RKO (cell line): ENCODE data around the gene ALKBH5.

Source experiments
- DNase-seq: peaks from one replicate; pipeline ENCODE4 v3.0.0-alpha.2; 2016; ENCODE audit warnings: low spot score

Gene ALKBH5

GRCh38 chr17:18183334-18184142 is at the start of gene ALKBH5:
ALKBH5 (plus strand) TSS chr17:18183828; CDS start chr17:18184244, 416 bp downstream.
- peak; percentile 99 for DNase-seq

- no peak for DNase-seq
Measured at GRCh38 chr17:18136357-18136756, 47.3 kb upstream of the ALKBH5 start.

- DNase-seq, result no peak
Measured at GRCh38 chr17:18138065-18138749, 45.4 kb upstream of the ALKBH5 start.

- DNase-seq, result no peak
Measured at GRCh38 chr17:18139092-18139491, 44.5 kb upstream of the ALKBH5 start.

- DNase-seq, result no peak
Measured at GRCh38 chr17:18139498-18139897, 44.1 kb upstream of the ALKBH5 start.

DNA sequence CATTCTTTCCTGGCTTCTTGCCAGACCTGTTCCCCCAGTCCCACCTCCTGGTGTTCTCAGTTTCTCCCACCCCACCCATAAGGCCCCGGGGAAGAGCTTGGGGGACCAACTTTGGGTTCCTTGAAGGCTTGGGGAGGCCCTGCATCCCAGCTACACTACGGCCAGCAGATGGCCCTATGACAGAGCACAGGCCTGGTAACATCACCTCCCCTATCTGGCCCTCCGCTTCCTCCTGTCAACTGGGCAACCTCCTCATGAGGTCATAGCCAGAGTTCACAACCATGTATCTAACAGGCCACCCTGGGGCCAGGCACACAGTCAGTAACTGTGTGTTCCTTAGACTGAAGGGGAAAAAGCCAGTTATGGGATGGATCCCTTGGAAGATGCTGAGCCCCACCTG is 43.7 kb upstream of the ALKBH5 start:
- DNase-seq, result peak; percentile 52

DNA sequence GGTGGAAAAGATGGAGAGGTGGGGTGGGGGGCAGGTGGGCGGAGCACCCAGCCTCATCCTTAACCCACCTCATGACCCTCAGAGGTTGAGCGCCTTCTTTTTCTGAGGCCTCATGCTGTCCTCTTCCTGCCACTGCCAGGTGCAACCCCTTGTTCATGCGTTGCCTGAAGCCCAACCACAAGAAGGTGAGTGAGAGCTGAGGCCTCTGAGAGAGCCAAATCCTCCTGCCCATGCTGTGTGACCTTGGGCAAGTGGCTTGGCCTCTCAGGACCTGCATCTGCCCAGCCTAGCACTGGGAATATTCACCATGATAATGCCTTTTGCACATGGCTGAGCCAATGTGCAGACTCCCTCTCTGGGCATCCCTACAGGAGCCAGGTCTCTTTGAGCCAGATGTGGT is 43.0 kb upstream of the ALKBH5 start:
- DNase-seq, result no peak

DNA sequence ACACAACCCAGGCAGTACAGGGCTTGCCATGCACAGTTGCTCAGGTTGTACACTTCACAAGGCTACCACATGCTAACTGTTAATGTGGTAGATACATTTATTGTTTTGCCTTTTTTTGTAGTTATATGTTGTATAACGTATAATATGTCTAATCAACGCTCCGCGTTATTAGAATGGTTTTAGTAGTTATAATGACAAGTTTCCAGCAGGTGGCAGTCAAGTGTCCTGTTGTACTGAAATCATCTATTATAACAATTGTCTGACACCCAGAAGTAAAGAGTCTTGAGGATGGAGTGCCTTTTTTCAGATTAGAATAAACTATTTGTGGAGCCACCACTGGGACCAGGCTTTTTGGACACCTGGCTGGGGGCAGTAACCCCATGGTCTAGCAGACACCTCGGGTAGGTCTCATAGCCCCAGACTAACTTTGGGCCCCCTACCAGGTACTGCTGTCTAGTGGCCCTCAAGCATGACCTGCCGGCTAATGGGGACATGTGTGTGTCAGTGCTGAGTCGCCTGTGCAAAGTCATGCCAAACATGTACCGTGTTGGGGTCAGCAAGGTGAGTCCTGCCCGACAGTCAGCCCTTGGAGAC is 42.3 kb upstream of the ALKBH5 start:
- DNase-seq, result peak; percentile 75

- DNase-seq, result no peak
Measured at GRCh38 chr17:18142417-18142816, 41.2 kb upstream of the ALKBH5 start.

DNA sequence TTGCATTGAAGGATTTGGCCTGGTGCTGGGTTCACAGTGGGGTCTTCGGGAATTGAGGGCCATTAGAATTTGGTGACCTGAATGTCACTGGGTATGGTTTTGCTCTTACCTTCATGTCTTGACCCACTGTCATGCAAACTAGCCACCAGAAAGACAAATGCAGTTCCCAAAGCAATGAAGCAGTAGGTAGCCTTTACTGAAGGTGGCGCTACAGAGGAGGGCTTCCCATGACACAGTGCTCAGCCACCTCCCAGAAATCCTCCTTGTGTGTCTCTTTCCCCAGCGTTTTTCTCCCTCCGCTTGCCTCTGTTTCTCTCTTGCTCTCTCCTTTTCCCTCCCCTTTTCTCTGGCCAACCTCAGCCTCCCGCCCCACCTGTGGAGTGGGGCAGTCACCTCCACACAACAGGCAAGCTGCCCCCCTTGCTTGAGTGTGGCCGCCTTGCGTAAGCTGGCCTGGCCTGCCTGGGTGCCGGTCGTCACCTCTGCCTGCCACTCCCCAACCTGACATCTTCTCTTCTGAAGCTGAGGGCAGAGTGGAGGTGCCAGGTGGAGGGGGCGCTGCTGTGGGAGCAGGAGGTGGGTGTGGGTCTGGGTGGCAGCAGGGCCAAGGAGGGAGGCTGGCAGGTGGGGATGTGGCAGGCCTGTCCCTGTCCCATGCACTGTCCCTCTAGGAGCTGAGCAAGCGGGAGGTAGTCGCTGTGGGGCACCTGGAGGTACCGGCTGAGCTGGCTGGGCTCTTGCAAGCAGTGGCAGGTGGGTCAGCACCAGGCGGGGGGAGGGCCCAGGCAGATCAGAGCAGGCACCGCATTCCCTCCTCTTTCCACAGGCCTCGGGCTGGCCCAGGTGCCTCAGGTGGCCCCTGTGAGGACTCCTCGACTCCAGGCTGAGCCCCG is 40.3 kb upstream of the ALKBH5 start:
- peak; percentile 47 for DNase-seq

DNA sequence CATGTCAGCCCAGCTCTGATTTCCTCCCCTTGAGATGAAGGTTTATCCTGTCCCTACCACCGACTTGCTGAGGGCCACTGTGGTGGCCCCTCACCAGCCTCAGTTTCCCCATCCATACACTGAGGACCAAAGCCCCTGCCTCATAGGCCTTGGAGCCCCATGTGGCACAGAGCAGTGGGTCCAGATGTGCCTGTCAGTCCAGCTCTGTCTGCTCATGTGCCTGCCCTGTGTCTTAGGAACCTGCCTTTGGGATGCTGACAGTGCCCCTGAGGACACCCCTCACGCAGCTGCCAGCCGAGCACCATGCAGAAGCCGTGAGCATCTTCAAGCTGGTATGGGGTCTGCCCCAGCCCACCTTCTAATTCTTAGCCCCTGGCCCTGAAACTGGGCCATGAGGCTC is 39.4 kb upstream of the ALKBH5 start:
- DNase-seq, result no peak

GRCh38 chr17:18144855-18145254 is 38.8 kb upstream of the ALKBH5 start:
- DNase-seq, result no peak

DNA sequence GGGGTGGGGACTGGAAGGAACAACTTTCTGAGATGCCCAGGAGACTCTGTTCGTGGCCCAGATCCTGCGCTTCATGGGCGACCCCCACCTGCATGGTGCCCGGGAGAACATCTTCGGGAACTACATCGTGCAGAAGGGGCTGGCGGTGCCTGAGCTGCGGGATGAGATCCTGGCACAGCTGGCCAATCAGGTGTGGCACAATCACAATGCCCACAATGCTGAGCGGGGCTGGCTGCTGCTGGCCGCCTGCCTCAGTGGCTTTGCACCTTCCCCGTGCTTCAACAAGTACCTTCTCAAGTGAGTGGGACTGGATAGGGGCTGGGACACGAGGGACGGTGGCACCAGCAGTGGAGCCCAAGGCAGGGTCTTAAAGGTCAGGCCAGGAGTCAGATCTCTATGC is 37.8 kb upstream of the ALKBH5 start:
- no peak for DNase-seq

DNA sequence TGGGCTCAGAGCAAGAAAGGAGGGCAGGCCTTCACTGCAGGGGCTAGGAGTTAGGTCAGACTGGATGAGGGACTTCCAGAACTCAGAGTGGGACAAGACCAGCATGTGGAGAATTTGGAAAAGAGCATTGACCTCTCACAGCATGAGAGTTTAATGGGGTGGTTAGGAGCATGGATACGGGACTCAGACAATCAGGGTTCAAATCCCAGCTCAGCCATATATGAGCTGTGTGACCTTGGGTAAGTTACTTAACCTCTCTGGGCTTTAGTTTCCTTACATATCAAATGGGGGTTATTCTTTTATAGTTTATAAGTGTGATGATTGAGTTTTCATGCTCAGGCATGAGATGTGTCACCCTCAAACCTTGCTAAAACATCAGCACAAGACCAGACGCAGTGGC is 37.4 kb upstream of the ALKBH5 start:
- DNase-seq, result no peak

DNA sequence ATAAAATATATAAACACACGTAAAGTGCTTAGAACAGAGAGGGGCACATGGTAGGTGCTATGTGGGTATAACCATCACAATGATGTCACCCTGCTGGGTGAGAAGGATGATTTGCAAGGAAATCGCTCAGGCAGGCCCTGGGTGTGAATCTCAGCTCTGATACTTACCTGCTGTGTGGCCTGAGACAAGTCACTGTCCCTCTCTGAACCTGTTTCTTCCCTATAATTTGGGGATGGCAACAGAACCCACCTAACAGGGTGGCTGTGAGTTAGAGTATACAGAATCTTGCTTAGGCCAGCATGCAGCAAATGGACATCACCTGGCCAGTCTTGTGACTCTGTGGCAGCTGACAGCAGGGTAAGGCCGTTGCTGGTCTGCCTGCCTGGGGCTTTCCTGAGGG is 36.6 kb upstream of the ALKBH5 start:
- no peak for DNase-seq

- DNase-seq, result no peak
Measured at GRCh38 chr17:18148586-18148985, 35.0 kb upstream of the ALKBH5 start.

DNA sequence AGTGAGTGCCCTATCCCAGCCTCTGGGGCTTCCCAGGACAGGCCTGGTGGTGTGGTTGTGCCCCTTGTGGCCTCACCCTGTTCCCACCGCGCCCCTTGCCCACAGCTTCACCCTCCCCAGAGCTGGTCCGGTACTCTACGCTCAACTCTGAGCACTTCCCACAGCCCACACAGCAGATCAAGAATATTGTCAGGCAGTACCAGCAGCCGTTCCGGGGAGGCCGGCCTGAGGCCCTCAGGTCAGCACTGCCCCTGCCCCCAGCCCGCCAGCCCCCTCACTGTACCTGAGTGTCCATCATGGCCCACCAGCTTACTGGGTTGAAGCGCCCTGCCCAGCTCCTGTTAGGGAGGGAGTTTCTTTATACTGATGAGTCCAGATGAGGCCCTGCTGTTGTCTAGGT is 32.3 kb upstream of the ALKBH5 start:
- no peak for DNase-seq

GRCh38 chr17:18155179-18155578 is 28.4 kb upstream of the ALKBH5 start:
- DNase-seq, result no peak

DNA sequence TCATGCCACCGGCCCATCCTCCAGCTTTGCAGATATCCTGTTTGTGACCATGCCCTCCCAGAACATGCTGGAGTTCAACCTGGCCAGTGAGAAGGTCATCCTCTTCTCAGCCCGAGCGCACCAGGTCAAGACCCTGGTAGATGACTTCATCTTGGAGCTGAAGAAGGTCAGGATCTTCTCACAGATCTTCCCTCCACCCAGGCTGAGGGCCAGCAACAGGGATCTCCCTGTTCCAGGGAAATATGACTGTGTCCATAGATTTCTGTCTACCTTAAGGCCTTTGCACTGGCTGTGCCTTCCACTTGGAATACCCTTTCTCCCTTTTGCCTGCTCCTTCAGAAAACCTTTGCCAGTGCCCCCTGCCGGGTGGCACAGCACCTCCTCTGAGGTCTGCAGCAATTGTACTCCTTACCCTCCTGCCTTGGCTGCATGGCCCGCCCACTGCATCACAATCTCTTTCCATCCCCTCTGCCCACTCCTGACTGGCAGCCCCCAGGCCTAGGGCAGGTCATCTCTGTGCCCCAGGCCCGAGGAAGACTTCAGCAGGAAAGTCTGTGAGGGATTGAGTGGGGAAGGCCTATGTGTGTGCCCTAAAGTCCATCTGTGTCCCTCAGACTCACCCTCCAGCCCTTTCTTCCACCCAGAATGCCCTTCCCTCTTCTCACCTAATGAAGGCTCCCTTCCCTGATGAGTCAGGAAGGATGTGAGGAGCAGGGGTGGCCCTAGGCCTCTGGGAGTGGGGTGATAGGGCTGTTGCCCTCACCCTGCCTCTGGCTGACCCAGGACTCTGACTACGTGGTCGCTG is 27.3 kb upstream of the ALKBH5 start:
- DNase-seq, result no peak

DNA sequence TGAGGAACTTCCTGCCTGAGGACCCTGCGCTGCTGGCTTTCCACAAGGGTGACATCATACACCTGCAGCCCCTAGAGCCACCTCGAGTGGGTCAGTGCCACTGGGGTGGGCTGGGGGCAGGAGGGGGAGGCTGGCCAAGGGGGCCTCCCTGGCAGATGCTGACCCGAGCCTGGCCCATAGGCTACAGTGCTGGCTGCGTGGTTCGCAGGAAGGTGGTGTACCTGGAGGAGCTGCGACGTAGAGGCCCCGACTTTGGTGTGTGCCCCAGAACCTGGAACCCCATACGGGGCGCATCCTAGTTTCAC is 26.7 kb upstream of the ALKBH5 start:
- DNase-seq, result no peak

GRCh38 chr17:18157354-18157985 is 26.2 kb upstream of the ALKBH5 start:
- no peak for DNase-seq
